ENCODE data around the gene NFKB1. TPM values are rescaled to one million over a fixed set of nuclear protein-coding genes. Genes with fewer than 3 reads are reported as not detected.
"Not testable (repeated sequence)": the region's sequence is repeated elsewhere in the genome, so short reads cannot be mapped to it uniquely, and the experiment has no call there.

The NFKB1 gene
- total RNA-seq, 2 donors from 2014 or later = 19.1 to 42.2 TPM

DNA sequence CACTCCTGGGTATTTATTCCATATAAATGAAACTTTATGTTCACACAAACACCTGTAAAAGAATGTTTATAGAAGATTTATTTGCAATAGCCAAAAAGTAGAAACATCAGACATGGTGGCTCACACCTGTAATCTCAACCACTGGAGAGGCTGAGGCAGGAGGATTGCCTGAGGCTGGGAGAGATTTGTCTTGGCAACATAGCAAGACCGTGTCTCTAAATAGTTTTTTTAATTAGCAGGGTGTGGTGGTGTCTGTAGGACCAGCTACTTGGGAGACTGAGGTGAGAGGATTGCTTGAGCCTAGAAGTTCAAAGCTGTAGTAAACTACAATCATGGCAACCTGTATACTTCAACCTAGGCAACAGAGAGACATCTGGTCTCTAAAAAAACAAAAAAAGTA, 27.7 kb upstream of the NFKB1 start:
- no peaks in the 10 kb centered on the region for H3K9me3 ChIP-seq
- H3K36me3 ChIP-seq = no peaks in the 10 kb centered on the region
- no peak overlapping the region for H3K4me3 ChIP-seq
- TF ChIP-seq, protein P1, sequence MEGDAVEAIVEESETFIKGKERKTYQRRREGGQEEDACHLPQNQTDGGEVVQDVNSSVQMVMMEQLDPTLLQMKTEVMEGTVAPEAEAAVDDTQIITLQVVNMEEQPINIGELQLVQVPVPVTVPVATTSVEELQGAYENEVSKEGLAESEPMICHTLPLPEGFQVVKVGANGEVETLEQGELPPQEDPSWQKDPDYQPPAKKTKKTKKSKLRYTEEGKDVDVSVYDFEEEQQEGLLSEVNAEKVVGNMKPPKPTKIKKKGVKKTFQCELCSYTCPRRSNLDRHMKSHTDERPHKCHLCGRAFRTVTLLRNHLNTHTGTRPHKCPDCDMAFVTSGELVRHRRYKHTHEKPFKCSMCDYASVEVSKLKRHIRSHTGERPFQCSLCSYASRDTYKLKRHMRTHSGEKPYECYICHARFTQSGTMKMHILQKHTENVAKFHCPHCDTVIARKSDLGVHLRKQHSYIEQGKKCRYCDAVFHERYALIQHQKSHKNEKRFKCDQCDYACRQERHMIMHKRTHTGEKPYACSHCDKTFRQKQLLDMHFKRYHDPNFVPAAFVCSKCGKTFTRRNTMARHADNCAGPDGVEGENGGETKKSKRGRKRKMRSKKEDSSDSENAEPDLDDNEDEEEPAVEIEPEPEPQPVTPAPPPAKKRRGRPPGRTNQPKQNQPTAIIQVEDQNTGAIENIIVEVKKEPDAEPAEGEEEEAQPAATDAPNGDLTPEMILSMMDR (IDR thresholded peaks at IDR 0.05) = no peak
- ATAC-seq (ENCODE audit: insufficient number of reproducible peaks, low FRiP score, low read depth) = no peak
- no peaks in the 10 kb centered on the region for H3K4me1 ChIP-seq (ENCODE audit: control insufficient read depth in 1 of 2, low read depth in 2 of 2)
- no peaks in the 10 kb centered on the region for H3K27me3 ChIP-seq (replicated peaks; ENCODE audit: insufficient read depth)
- no peak for DNase-seq (ENCODE audit: low spot score)
- no peak overlapping the region for H3K27ac ChIP-seq

DNA sequence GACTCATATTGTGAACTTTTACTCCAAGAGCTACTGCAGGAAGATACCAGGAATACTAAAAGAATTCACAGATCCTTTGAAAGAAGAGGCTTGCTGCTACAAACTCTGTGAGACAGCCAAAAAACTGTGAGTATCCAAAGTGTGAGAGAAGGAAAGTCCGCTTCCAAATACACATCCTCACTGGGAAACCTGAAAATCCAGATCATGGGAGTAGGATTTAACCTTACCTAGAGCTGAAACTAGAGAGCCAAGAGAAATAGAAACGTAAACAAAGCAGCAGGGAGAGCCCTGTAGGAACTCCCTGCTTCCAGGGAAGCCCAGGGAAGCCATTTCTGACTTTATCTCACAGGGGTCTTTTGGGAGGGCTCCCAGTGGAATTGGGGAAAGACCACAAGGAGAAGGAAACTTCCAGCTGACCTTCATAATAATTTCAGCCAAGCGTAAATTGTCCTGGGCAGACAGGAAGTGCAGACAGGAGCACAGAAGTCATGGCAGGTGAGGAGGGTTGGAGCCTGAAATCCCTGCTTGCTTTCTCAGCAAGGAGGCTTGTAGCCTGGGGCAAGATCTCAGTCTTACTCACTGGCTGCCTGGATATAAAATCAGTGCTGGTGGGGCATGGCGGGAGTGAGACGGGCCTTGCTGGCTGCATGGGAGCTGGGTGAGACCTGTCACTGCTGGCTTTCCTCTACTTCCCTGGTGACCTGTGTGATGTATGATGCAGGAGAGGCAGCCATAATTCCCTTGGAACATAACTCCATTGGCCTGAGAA, 26.2 kb upstream of the NFKB1 start:
- Histone ChIP-seq H3K4me1 (ENCODE audit: control insufficient read depth in 1 of 2, low read depth in 2 of 2) (no peaks in the 10 kb centered on the region), H3K36me3 (no peaks in the 10 kb centered on the region), H3K4me3 (no peak overlapping the region), H3K9me3 (no peaks in the 10 kb centered on the region), H3K27ac (no peak overlapping the region), H3K27me3 (replicated peaks; ENCODE audit: insufficient read depth) (no peaks in the 10 kb centered on the region)
- TF ChIP-seq, protein P1 (IDR thresholded peaks at IDR 0.05) = no peak
- DNase-seq (ENCODE audit: low spot score) (no peak), ATAC-seq (ENCODE audit: insufficient number of reproducible peaks, low FRiP score, low read depth) (no peak)

GRCh38 chr4:102477657-102478056, 23.5 kb upstream of the NFKB1 start:
- no peak for ATAC-seq (ENCODE audit: insufficient number of reproducible peaks, low FRiP score, low read depth)
- no peaks in the 10 kb centered on the region for H3K27me3 ChIP-seq (replicated peaks; ENCODE audit: insufficient read depth)
- H3K27ac ChIP-seq = no peak overlapping the region
- H3K9me3 ChIP-seq = no peaks in the 10 kb centered on the region
- no peaks in the 10 kb centered on the region for H3K4me1 ChIP-seq (ENCODE audit: control insufficient read depth in 1 of 2, low read depth in 2 of 2)
- H3K36me3 ChIP-seq = no peaks in the 10 kb centered on the region
- no peak overlapping the region for H3K4me3 ChIP-seq
- no peak for DNase-seq (ENCODE audit: low spot score)
- TF ChIP-seq, protein P1 (IDR thresholded peaks at IDR 0.05) = no peak

DNA sequence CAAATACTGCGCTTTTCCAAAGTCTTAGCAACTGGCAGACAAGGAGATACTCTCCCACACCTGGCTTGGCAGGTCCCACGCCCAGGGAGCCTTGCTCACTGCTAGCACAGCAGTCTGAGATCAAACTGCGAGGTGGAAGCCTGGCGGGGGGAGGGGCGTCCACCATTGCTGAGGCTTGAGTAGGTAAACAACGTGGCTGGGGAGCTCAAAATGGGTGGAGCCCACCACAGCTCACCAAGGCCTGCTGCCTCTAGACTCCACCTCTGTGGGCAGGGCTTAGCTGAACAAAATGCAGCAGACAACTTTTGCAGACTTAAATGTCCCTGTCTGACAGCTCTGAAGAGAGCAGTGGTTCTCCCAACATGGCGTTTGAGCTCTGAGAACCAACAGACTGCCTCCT, 23.0 kb upstream of the NFKB1 start:
- H3K4me1 ChIP-seq (ENCODE audit: control insufficient read depth in 1 of 2, low read depth in 2 of 2) = no peaks in the 10 kb centered on the region
- no peak overlapping the region for H3K4me3 ChIP-seq
- H3K36me3 ChIP-seq = no peaks in the 10 kb centered on the region
- no peaks in the 10 kb centered on the region for H3K9me3 ChIP-seq
- DNase-seq (ENCODE audit: low spot score) = no peak
- ATAC-seq (ENCODE audit: insufficient number of reproducible peaks, low FRiP score, low read depth) = no peak
- TF ChIP-seq, protein P1 (IDR thresholded peaks at IDR 0.05) = no peak
- no peak overlapping the region for H3K27ac ChIP-seq
- no peaks in the 10 kb centered on the region for H3K27me3 ChIP-seq (replicated peaks; ENCODE audit: insufficient read depth)

DNA sequence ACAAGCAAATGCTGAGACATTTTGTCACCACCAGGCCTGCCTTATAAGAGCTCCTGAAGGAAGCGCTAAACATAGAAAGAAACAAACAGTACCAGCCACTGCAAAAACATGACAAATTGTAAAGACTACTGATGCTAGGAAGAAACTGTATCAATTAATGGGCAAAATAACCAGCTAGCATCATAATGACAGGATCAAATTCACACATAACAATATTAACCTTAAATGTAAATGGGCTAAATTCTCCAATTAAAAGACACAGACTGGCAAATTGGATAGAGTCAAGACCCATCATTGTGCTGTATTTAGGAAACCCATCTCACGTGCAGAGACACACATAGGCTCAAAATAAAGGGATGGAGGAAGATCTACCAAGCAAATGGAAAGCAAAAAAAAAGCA, 21.3 kb upstream of the NFKB1 start:
- H3K27ac ChIP-seq; ATAC-seq (ENCODE audit: insufficient number of reproducible peaks, low FRiP score, low read depth); H3K4me3 ChIP-seq: not testable (repeated sequence)

GRCh38 chr4:102483120-102483519, 18.0 kb upstream of the NFKB1 start:
- Histone ChIP-seq H3K27me3 (replicated peaks; ENCODE audit: insufficient read depth) (no peaks in the 10 kb centered on the region), H3K36me3 (no peaks in the 10 kb centered on the region), H3K9me3 (no peaks in the 10 kb centered on the region), H3K4me3 (no peak overlapping the region), H3K4me1 (ENCODE audit: control insufficient read depth in 1 of 2, low read depth in 2 of 2) (no peaks in the 10 kb centered on the region), H3K27ac (no peak overlapping the region)
- ATAC-seq (ENCODE audit: insufficient number of reproducible peaks, low FRiP score, low read depth) = no peak
- no peak for DNase-seq (ENCODE audit: low spot score)
- TF ChIP-seq, protein P1 (IDR thresholded peaks at IDR 0.05) = no peak

More for the DNA sequence above, 21.3 kb upstream of the NFKB1 start:
- H3K36me3 ChIP-seq; DNase-seq (ENCODE audit: low spot score); H3K27me3 ChIP-seq (replicated peaks; ENCODE audit: insufficient read depth); H3K9me3 ChIP-seq; H3K4me1 ChIP-seq (ENCODE audit: control insufficient read depth in 1 of 2, low read depth in 2 of 2): not testable (repeated sequence)

GRCh38 chr4:102483990-102484692, 17.0 kb upstream of the NFKB1 start:
- ATAC-seq (ENCODE audit: insufficient number of reproducible peaks, low FRiP score, low read depth); H3K9me3 ChIP-seq: not testable (repeated sequence)

More at GRCh38 chr4:102483990-102484692, 17.0 kb upstream of the NFKB1 start:
- not testable (repeated sequence) for H3K27ac ChIP-seq; H3K4me1 ChIP-seq (ENCODE audit: control insufficient read depth in 1 of 2, low read depth in 2 of 2); H3K36me3 ChIP-seq; H3K4me3 ChIP-seq; H3K27me3 ChIP-seq (replicated peaks; ENCODE audit: insufficient read depth); DNase-seq (ENCODE audit: low spot score)

Measured in thoracic aorta (tissue), 2 donors.